ENCODE results near the gene CAMKK2.

CAMKK2 gene

DNA sequence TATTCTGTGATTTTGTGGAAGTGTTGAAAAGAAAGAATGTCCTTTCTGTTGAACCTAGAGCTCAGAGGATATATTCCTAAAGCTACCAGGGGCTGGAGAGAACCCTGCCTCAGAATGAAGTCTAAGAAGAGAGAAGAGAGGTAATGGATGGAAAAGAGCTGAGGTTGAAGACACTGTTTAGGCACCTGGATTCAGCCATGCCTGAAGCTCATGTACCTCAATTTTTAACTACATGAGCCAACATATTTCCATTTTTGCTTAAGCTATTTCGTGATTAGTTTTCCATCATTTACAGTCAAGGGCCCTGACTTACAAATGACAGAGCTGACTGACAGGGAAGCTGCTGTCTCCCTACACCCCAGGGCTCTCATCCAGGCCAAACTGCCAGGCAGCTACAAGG is 10.7 kb downstream of the CAMKK2 start:
- Histone ChIP-seq H3K4me1 (ENCODE audit: insufficient read depth, low read length, severe bottlenecking) (peaks cover 17% of the 10 kb centered on the region), H4K20me1 (ENCODE audit: insufficient read depth, low read length) (no peaks in the 10 kb centered on the region), H3F3A (ENCODE audit: insufficient read depth, low read length) (no peaks in the 10 kb centered on the region), H3K4me2 (ENCODE audit: low read length) (no peak overlapping the region), H3K9me3 (ENCODE audit: low read length) (no peaks in the 10 kb centered on the region), H3K9me2 (ENCODE audit: low read depth, low read length) (no peaks in the 10 kb centered on the region), H2AFZ (ENCODE audit: low read length) (no peak overlapping the region), H3K27me3 (ENCODE audit: insufficient read depth, low read length) (no peaks in the 10 kb centered on the region), H3K79me2 (ENCODE audit: insufficient read depth, low read length) (no peaks in the 10 kb centered on the region; the same call in 1 of the 2 replicates), H3K36me3 (ENCODE audit: insufficient read depth, low read length) (peaks cover 18% of the 10 kb centered on the region; the same call in 1 of the 2 replicates), H3K4me3 (ENCODE audit: low read depth, low read length, poor library complexity, severe bottlenecking) (no peak overlapping the region), H3K9ac (ENCODE audit: low read length) (no peak overlapping the region), H3K27ac (ENCODE audit: low read depth, low read length, poor library complexity, severe bottlenecking) (no peak overlapping the region)
- TF ChIP-seq EZH2 (IDR thresholded peaks at IDR 0.05; ENCODE audit: borderline replicate concordance, low read length) = no peak
- TF ChIP-seq, protein P1, sequence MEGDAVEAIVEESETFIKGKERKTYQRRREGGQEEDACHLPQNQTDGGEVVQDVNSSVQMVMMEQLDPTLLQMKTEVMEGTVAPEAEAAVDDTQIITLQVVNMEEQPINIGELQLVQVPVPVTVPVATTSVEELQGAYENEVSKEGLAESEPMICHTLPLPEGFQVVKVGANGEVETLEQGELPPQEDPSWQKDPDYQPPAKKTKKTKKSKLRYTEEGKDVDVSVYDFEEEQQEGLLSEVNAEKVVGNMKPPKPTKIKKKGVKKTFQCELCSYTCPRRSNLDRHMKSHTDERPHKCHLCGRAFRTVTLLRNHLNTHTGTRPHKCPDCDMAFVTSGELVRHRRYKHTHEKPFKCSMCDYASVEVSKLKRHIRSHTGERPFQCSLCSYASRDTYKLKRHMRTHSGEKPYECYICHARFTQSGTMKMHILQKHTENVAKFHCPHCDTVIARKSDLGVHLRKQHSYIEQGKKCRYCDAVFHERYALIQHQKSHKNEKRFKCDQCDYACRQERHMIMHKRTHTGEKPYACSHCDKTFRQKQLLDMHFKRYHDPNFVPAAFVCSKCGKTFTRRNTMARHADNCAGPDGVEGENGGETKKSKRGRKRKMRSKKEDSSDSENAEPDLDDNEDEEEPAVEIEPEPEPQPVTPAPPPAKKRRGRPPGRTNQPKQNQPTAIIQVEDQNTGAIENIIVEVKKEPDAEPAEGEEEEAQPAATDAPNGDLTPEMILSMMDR (IDR thresholded peaks at IDR 0.05; ENCODE audit: low read length) = no peak

DNA sequence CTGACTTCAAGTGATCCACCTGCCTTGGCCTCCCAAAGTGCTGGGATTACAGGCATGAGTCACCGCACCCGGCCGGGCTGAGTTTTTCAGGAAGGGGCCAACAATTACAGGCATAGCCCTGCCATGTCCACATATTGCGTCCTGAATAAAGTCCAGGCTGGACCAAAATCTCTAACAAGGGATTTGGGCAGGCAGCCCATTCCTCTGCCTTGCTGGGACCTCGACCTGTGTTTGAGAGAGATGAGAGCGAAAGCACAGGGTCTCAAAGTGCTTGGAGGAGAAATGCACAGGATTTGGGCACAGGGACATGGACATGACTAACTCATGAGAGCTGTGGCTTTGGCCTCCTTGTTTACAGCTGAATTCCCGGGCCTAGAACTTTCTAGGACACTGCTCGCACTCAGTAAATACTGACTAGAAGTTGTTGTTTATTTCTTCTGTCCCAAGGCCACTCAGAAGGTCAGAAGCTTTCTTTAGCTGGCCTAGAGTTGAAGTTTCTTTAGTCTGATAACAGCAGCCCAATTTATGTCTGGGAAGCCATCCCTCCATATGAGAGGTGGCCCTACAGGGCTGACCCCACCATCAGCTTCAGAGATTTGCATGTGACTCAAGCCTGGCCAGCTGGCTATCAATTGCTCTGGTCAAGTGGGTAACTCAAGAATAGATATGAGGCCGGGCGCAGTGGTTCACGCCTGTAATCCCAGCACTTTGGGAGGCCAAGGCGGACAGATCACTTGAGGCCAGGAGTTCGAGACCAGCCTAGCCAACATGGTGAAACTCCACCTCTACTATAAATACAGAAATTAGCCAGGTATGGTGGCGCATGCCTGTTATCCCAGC is 11.7 kb downstream of the CAMKK2 start:
- Histone ChIP-seq H4K20me1 (ENCODE audit: insufficient read depth, low read length) (no peaks in the 10 kb centered on the region), H3K4me1 (ENCODE audit: insufficient read depth, low read length, severe bottlenecking) (peaks cover 17% of the 10 kb centered on the region), H3K9me3 (ENCODE audit: low read length) (no peaks in the 10 kb centered on the region), H3K36me3 (ENCODE audit: insufficient read depth, low read length) (peaks cover 11% of the 10 kb centered on the region; the same call in 1 of the 2 replicates), H3F3A (ENCODE audit: insufficient read depth, low read length) (no peaks in the 10 kb centered on the region), H3K4me2 (ENCODE audit: low read length) (no peak overlapping the region), H3K9me2 (ENCODE audit: low read depth, low read length) (no peaks in the 10 kb centered on the region), H3K9ac (ENCODE audit: low read length) (no peak overlapping the region), H3K27me3 (ENCODE audit: insufficient read depth, low read length) (no peaks in the 10 kb centered on the region), H3K27ac (ENCODE audit: low read depth, low read length, poor library complexity, severe bottlenecking) (no peak overlapping the region), H2AFZ (ENCODE audit: low read length) (no peak overlapping the region), H3K4me3 (ENCODE audit: low read depth, low read length, poor library complexity, severe bottlenecking) (no peak overlapping the region), H3K79me2 (ENCODE audit: insufficient read depth, low read length) (no peaks in the 10 kb centered on the region)
- no peak for TF ChIP-seq EZH2 (IDR thresholded peaks at IDR 0.05; ENCODE audit: borderline replicate concordance, low read length)

GRCh38 chr12:121283841-121284240 is 12.7 kb downstream of the CAMKK2 start:
- Histone ChIP-seq H3K4me1 (ENCODE audit: insufficient read depth, low read length, severe bottlenecking) (peaks cover 9% of the 10 kb centered on the region), H2AFZ (ENCODE audit: low read length) (no peak overlapping the region), H3K9me3 (ENCODE audit: low read length) (no peaks in the 10 kb centered on the region), H3F3A (ENCODE audit: insufficient read depth, low read length) (no peaks in the 10 kb centered on the region), H3K4me2 (ENCODE audit: low read length) (no peak overlapping the region), H3K9ac (ENCODE audit: low read length) (no peak overlapping the region), H4K20me1 (ENCODE audit: insufficient read depth, low read length) (no peaks in the 10 kb centered on the region), H3K79me2 (ENCODE audit: insufficient read depth, low read length) (no peaks in the 10 kb centered on the region), H3K27me3 (ENCODE audit: insufficient read depth, low read length) (no peaks in the 10 kb centered on the region), H3K36me3 (ENCODE audit: insufficient read depth, low read length) (peaks cover 11% of the 10 kb centered on the region; the same call in 1 of the 2 replicates), H3K27ac (ENCODE audit: low read depth, low read length, poor library complexity, severe bottlenecking) (no peak overlapping the region), H3K4me3 (ENCODE audit: low read depth, low read length, poor library complexity, severe bottlenecking) (no peak overlapping the region), H3K9me2 (ENCODE audit: low read depth, low read length) (no peaks in the 10 kb centered on the region)
- TF ChIP-seq, protein P1 (IDR thresholded peaks at IDR 0.05; ENCODE audit: low read length) = no peak
- TF ChIP-seq EZH2 (IDR thresholded peaks at IDR 0.05; ENCODE audit: borderline replicate concordance, low read length) = no peak
